Stromal cell of bone marrow (primary cell): ENCODE measurements around the gene CANT1.

Experiments
- DNase-seq: peaks from one replicate; pipeline ENCODE4 v3.0.0-alpha.2; 2012; ENCODE audit warnings: low read depth

CANT1 gene

DNA sequence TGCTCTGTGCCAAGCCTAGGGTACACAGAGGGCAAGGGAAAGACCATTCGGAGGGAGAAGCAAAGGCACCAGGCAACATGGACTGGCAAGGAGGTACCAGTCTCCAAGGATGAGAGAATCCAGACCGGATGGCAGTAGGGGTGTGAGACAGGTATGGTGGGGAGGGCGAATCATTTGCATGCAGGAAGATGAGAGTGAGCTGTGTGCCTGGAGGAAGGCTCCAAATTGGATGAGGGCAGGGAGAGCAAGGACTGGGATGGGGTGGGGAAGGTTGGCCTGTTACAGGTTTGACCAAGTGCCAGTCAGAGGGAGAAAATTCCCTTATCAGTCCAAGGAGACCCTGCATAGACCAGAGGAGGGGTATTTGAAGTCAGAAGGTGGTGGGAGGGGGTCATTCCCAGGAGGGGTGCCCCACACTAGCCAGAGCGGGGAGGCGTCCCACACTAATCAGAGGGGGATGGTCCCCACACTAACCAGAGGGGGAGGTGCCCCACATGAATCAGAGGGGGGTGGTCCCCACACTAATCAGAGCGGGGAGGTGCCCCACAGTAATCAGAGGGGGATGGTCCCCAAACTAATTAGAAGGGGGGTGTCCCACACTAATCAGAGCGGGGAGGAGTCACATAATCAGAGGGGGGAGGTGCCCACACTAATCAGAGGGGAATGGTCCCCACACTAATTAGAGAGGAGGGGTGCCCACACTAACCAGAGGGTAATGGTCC, 737 bp downstream of the CANT1 start:
- DNase-seq, result no peak

DNA sequence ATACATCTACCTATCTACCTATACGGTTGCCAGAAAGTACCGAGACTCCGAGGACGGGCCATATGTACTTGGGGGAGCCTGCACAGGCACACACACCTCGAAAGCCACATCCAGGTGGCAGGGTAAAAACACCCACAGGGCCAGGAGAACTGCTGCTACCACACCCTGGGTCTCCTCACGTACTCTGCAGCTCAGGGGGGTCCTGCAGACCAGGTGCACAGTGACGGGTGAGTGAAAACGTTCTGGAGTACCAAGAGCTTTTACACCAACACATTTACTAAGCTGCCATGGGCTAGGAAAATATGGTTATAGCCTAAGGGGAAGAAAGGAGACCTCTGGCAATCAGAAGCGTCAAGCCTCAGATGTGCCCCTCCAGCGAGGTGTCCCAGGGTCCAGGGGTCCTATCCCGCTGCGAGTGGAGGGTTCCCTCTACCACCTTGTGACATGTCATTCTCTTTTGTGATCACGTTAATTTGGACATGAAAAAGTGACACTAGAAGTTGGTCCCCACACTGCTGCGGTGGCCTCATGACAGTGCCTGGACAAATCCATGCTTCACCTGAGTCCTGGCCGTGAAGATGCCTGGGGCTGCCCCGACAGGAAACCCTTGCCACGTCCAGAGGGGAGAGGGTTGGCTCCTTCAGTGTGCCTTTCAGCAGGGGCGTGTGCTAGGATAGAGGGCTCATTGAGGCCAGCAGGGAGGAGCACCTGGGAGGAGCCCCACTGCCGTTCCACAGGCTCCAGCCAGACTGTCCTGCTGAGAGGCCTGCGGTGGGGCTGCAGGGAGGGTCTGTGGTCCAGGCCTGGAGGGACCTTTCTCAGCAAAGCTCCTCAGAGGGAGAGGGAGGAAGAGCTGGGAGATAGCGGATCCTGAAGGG, 1.8 kb downstream of the CANT1 start:
- no peak for DNase-seq

DNA sequence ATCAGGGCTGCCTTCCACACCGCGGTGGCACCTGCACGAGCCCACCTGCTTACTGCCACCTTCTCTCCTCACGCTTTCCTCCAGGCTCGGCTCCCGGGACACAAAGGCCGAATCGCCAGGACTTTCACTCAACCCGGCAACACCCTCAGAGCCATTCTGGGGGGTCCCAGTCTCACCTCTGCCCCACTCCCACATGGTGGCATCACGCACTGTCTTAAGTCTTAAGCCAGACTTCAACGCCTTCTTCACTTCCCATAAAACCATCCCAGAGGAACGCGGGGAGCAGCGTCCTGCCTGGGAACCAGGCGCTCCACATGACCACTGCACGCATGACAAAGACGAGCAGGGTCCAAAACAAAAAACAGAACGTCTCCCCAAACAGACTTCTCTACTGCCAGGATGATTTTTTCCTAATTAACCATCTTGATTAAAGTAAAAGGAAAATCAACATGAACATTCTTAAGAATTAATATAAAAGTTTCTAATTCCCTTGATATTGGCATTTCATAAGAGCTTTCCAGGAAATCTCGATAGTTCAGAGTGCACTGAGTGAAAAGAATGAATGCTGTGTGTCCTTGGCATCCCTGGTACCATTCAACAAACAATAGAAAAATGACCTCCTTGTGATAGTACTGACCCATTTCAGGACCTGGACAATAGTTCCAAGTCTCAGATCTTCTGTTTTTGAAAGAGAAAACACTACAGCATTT, 2.6 kb downstream of the CANT1 start:
- DNase-seq, result no peak

DNA sequence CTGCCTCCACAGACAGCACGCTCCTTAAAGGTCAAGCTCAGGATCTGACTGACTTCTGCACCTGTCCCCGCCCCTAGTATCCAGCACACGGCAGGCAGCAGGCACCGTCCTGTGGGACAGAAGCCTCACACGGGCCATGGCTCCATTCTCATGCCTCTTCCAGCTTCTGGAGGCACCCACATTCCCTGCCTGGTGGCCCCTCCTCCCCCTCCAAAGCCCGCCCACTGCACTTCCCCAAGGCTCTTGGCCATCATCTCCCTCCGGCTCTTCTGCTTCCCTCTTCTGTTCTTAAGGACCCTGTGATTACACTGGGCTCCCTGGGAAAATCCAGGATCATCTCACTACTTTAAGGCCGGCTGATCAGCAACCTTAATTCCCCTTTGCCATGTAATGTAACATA, 3.5 kb downstream of the CANT1 start:
- no peak for DNase-seq

DNA sequence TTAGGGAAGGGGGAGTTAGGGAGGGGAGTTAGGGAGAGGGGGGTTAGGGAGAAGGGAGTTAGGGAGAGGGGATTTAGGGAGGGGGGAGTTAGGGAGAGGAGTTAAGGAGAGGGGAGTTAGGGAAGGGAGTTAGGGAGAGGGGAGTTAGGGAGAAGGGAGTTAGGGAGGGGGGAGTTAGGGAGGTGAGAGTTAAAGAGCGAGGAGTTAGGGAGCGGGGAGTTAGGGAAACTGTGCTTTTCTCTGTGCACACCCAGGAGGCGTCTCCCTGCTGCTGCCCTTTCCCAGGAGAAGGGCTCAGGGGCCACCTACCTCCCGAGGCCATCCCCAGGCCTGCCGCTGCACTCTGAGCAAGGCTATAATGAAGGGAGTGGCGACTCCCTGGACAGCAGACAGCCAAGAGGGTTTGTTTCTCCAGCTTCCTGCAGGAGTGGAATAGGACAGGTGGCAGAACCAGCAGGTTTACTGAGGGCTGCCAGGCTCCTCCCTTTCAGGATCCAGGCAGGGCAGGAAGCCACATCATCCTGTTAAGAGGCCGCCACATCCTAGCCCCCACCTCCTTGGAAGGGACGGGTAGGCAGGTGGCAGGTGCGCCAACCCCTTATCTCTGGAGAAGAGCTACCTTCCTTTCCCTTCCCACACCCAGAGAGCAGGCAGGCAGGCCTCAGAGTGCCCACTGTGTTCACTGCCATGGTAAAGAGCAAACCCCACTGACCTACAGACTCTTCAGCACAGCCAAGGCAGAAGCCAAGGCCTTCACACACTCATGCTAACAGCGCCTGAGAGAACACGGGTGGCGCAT, 4.3 kb downstream of the CANT1 start:
- no peak for DNase-seq

DNA sequence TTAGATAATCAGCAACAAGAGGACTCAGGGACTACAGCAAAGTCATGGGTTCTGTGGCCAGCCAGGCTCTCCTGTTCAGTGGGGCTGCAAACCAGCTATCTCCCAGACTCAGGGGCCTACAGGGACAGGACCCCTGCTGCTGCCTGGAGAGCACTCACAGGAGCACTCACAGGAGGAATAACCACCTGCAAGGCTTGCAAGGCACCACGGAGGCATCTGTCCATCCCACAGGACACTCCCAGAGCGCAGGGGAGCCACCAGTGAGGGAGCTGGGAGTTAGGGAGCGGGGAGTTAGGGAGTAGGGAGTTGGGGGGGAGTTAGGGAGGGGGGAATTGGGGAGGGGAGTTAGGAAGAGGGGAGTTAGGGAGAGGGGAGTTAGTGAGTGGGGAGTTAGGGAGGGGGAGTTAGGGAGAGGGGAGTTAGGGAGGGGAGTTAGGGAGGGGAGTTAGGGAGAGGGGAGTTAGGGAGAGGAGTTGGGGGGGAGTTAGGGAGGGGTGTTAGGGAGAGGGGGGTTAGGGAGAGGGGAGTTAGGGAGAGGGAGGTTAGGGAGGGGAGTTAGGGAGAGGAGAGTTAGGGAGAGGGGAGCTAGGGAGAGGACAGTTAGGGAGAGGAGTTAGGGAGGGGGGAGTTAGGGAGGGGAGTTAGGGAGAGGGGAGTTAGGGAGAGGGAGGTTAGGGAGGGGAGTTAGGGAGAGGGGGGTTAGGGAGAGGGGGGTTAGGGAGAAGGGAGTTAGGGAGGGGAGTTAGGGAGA, 5.7 kb downstream of the CANT1 start:
- DNase-seq, result no peak

DNA sequence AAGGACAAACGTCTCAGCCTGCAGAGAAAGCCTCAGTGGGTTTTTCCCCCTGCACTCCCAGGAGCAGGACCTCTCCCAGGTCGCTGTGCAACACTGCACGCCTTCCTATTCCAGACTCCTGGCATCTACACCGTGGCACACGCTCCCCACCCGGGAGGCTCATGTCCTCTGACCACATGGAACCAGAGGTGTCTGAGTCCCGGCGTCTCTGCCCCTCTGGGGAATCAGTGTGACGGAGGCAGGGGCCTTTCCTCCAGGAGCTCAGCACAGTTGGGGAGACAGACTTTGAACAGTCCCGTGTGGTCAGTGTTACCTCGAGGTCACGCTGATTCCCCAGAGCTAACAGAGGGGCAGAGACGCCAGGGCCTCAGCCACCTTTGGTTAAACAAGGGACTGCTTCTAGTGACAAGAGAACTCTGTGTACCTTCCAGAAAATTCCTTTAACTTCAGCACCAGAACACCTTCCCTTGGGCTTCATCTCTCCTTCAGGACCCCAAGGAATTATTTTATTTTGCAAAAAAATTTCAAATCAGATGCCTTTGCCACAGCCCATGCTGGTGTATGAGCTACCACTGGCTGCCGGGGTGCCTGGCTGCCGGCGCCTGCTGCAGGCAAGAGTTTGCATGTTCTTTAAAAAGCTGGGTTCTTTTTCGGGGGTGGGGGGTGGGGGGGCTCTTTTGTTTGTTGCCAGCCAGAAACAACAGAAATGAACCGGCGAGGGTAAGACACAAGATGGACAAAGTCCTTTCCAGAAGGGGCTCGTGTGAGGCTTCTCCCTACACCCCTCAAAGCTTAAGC, 6.6 kb downstream of the CANT1 start:
- DNase-seq, result no peak

DNA sequence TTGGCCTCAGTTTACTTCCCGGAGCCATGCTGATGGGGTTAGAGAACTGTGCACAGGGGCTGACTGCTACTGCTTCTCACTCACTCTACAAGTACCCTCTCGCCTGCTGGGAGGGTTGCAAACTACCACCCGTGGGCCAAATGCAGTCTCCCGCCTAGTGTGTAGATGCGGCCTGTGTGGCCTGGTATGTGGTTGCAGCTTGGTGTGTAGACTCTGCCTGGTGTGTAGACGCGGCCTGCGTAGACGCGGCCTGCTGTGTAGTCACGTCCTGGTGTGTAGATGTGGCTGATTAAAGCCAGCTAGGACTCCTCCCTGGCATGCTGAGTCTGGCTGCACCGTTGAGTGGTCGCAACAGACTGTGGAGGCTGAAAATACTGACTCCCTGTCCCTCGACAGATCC, 7.3 kb downstream of the CANT1 start:
- DNase-seq, result no peak

DNA sequence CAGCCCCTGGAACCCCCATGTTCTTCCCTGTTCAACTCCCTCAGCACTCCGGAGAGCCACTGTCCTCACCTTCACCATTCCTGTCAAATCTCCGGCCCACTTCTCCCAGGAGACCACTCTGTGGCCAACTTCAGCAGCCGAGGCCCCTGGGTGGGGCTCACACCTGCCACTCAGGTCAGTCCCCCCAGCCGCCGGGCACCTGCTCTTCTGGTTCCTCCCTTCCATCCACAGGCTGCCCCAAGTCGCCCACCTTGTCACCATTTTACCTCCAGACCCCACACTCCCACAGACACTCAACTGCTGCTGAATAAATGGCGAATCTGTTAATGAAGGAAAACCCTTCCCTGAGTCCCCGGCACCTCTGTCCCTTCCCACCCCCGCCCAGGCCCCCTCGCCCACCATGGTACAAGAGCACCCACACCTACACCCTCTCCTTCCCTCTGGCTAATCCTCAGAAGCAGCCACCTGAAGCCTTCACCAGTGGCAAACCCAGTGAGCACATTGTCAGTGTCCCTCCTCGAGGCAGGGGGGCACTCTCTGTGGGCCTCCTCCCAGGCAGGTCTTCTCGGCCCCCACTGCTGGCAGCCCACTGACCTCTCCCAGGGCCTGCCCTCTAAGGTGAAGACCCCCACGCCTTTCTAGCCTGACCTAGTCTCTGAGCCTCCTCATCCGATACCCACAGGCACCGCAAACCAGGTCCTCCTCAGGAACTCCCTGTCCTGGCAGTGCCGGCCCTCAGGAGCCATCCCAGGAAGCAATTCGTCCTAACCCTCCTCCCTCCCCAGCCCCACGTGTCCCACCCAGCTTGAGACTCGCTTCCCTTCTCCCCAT, 8.2 kb downstream of the CANT1 start:
- no peak for DNase-seq

DNA sequence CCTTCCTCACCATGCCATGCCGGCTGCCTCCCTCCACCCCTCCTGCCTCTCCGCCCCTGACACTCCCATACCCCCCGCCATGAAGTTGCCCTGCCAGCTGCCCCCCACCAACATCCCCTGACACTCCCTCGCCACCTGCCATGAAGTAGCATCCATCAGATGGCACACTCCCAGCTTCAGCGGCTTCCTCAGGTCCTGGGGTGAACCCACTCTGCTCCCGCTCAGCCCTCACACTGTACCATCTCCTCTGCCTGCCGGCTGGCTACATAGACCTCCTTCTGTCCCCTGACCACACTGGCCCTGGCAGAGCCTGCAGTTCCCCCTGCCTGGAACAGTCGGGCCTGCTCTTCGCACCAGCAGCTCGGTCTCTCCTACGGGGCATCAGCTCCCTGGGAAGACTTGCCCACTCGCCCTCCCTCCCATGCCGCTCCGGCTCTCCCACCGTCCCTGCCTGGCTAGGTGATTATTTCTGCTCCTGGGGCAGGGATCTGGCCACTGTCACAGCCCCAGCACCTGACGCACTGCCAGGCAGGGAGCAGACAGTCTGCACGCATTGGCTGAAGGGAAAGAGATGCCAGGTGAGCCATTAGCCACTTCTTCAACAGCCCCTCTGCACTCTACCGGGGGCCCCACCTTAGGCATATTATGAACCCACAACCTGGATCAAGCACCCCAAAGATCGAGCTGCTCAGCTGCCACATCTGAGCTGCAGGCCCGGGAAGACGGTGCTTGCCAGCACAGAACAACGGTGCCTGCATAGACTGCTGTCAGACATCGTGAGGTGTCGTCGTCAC, 9.0 kb downstream of the CANT1 start:
- DNase-seq, result no peak

DNA sequence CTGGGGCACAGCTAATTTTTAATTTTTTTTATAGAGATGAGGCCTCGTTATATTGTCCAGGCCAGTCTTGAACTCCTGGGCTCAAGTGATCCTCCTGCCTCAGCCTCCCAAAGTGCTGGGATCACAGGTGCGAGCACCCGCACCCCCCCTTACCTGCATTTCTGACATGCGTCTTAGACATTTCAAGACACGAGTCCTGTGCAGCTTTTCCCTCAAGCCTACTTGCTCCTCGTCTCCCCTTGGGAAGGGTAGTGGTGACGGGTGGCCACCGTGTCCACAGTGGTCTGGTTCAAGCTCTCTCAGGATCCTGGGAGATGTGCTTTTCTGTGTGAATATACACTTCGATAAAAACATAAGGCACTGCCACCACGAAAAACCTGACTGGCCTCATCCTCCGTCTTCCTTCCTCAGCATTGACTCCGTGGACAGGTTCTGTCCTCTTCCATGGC, 9.6 kb downstream of the CANT1 start:
- DNase-seq, result no peak

DNA sequence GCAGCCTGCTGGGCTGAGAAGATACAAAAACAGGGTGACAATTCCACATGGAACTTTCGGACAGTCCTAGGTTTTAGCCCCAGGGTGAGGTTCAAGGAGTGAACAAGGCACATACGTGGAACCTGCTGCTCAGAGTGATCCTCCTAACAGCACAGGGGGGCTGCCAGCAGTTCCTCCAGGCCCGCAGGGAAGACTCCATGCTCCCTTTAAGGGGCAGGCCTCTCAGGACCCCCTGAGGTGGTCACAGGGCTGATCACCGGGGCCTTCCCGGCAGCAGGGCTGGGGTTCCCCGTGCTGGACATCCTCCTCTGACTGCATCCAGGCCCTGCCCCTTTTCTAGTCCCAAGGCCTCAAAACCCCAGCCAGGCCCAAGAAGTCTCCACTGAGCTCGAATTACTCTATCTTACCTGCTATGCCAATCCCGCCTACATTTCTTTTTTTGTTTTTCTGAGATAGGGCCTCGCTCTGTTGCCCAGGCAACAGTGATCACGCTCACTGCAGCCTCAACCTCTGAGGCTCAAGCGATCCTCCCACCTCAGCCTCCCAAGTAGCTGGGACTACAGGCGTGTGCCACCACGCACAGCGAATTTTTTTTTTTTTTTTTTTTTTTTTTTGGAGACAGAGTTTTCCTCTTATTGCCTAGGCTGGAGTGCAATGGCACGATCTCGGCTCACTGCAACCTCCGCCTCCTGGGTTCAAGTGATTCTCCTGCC, 10.4 kb downstream of the CANT1 start:
- DNase-seq, result no peak

DNA sequence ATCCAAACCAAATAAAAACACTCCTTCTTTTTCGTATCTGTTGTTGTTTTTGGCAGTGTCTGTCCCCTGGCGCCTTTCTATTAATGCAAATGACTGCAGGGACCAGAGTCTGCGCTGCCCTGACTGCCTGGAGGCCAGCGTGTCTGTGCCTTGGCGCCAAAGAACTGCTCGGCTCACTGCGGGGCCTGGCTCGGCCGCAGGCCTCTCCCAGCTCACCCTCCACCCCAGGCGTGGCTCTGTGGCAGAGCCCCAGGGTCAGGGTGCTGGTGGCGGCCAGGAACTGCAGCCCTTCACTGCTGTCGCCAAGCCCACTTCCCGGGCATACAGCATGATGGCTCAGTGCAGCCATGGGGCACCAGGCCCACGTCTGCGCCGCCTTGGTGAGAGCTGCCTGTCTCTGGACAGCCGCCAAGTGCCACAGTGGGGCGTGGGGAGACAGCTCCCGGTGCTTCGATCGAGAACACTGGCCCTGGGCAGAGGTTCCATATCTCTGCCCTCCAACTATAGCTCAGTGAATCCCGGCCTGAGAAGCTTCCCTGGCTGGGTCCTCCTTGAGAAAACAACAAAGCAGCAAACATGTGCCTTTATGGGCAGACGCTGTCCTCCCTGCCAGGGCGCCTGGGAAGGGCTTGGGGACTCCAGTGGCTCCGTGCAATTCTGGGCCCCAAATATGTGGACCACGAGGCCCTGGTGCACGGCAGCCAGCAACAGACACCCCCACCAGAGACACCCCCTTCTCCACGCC, 11.1 kb downstream of the CANT1 start:
- DNase-seq, result no peak

DNA sequence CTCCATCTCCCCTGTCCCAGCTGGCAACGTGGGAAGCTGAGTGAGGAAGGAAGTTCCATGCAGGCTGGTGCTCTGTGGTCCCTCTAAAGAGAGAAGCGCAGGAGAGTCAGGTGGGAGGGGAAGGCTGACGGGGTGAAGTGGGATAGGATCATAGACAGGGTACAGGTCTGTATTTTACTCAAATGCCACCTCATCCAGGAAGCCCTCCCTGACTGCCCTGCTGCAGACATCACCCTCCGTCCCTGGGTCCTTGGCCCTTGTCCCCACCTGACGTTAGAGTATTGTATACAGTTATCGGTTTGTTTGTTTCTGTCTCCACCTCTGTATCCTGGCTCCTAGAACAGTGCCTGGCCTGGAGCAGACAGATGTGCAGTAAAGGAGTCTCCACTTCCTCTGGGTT, 11.7 kb downstream of the CANT1 start:
- DNase-seq, result no peak

DNA sequence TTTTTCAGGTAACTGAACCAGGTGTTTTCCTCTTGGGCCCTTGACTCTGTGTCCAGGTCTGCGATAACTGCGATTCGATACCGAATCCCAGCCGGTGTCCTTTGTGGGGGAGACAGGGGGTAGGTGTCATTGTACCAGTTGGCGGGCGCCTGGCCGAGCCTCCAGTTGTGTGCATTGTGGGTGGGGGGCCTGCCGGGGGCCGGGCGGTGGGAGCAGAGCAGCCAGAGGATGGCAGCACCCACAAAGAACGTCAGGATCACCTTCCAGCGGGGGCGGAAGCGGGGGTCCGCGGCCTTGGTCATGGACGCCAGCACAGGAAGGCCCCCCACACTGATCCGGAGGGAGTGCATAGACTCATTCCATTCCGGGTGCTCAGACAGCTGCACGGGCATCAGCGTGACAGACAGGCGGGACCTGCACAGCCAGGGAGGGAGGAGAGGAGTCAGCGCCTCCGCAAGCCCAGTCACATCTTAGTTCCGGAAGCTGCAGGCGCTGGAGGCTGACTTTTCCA, 12.3 kb downstream of the CANT1 start:
- no peak for DNase-seq

DNA sequence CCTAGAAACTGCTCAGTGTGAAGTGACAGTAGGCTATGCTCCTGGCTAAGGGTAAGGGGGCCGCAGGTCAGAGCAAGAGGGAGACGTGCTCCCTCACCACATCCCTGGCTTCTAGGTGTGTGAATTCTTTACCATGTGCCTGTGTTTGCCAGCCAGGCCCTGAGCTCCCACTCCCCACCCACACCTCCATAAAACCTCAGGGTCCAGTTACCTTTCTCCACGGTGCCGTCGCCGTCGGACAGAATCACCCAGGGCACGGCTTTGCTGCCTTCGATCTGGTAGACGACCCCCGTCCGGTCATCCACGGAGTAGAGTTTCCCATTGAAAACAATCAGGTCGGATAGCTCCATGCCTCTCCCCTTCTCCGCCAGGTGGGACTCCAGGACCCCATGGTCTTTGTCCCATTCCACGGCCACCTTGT, 12.8 kb downstream of the CANT1 start:
- DNase-seq, result no peak
